GM11168 (cell line): ENCODE data around the gene CTH.
"Not testable (repeated sequence)": the region's sequence is repeated elsewhere in the genome, so short reads cannot be mapped to it uniquely, and the experiment has no call there.

ENCODE experiments used
- in situ Hi-C: fragments of 300-500 bp; cut with MboI; formaldehyde crosslinking; loops from one replicate; pipeline ENCODE4 v1.12.0; 2022; ENCODE audit warnings: low sequenced_read_pairs; ENCODE audit not compliant: unreplicated experiment

CTH gene

DNA sequence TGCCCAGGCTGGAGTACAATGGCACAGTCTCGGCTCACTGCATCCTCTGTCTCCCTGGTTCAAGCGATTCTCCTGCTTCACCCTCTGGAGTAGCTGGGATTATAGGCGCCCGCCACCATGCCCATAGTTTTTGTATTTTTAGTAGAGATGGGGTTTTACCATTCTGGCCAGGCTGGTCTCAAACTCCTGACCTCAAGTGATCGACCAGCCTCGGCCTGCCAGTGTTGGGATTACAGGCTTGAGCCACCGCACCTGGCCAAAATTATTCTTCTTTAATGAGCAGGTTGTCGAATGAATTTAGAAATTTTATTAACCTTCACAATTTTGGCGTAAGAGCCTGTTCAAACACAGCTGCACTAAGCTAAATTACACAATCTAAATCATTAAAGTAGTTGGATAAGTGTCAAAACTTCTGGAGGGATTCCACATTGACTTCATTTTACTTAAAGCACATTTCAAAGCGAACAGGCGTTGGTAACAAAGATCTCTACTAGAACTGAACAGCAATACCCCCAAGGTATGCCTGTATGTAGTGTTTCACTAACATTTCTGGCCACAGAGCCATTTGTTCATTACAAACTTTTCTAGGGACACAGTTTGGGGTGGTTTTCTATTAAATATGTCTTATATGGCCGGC is 5.2 kb upstream of the CTH start:
- in situ Hi-C loops: no loop called here

DNA sequence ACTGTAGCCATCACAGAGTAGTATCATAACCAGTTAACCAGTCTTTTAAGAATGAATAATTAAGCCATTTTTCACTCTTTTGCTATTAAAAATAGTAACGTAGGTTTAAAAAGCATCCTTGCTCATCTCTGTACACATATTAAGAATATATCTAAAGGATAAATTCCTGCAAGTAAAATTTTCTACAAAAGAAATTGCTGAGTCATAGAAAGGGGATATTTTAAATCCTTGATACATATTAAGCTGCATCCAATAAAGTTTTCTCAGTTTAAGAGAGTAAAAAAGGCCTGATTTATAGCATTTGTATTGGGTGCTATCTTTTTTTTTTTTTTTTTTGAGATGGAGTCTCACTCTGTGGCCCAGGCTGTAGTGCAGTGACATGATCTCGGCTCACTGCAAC is 1.9 kb upstream of the CTH start:
- in situ Hi-C loops: no loop called here

DNA sequence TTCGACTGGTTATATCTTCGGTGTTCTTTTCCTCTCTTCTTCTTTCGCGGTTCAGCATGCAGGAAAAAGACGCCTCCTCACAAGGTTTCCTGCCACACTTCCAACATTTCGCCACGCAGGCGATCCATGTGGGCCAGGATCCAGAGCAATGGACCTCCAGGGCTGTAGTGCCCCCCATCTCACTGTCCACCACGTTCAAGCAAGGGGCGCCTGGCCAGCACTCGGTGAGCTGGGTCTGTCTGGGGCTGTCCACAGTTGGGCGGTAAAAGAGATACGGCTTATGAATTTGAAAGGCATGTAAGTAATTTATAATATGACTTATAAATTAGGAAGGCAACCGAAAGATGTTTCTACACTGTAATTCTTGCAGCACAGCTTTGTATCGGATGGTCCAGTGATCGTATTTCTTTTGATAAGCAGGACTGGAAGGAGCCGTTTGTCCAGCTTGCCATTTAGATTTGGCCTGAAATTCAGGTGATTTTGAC is 334 bp downstream of the CTH start:
- in situ Hi-C loops: loop anchor here (5.0 kb wide), 1 partner anchor 59 kb away; the partner anchor contains the start of gene ANKRD13C

GRCh38 chr1:70415882-70416281 is 4.8 kb downstream of the CTH start:
- in situ Hi-C loops: no loop called here

DNA sequence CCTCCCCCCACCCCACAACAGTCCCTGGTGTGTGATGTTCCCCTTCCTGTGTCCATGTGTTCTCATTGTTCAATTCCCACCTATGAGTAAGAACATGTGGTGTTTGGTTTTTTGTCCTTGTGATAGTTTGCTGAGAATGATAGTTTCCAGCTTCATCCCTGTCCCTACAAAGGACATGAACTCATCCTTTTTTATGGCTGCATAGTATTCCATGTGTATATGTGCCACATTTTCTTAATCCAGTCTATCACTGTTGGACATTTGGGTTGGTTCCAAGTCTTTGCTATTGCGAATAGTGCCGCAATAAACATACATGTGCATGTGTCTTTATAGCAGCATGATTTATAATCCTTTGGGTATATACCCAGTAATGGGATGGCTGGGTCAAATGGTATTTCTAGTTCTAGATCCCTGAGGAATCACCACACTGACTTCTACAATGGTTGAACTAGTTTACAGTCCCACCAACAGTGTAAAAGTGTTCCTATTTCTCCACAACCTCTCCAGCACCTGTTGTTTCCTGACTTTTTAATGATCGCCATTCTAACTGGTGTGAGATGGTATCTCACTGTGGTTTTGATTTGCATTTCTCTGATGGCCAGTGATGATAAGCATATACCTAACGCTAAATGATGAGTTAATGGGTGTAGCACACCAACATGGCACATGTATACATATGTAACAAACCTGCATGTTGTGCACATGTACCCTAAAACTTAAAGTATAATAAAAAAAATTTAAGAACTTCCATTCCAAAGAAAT is 8.1 kb downstream of the CTH start:
- in situ Hi-C loops: not testable (repeated sequence)

- in situ Hi-C loops: no loop called here
These were observed 9.3 kb downstream of the CTH start for GRCh38 chr1:70420320-70420719.

DNA sequence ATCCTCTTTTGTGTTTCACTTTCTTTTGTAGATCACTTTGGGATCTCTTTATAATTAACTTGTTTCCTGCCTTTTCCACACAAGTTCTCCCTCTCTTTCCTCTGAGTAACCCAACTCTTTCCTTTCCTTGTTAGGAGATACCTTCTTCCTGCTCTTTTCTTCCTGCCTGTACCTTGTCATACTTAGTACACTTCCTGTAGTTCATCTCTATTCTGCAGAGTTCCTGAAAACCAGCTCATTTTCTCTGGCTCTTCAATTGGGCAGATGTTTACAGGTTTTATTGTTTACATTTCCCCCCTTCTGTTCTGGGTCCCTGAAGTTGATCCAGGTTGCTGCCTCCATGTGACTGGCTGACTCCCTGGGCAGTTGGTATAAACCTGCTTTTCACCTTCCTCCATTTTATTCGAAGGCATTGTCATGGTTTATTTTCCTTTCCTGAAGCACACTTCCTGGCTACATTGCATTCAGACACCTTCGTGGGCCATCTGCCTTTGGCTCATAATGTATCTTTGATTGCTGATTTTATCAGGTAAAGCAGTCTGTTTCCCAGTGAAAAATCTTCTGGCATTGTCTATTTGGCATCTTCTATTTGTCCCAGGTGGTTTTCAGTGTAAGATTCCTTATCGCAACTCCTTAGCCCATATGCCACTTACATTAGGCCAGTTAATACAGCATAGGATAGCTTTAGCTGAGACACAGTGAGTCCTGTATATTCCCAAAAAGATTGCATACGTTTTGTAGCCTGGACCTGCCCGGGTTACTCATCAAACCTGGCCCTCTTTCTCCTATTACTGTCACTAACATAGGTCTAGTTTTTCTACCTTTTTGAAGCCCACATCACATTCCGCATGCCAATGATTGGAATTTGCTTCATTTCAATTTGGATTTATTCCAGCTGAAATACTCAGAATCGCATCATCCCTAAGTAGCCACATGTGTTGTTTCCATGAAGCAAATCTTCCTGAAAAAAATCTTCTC is 15.4 kb downstream of the CTH start:
- in situ Hi-C loops: no loop called here

DNA sequence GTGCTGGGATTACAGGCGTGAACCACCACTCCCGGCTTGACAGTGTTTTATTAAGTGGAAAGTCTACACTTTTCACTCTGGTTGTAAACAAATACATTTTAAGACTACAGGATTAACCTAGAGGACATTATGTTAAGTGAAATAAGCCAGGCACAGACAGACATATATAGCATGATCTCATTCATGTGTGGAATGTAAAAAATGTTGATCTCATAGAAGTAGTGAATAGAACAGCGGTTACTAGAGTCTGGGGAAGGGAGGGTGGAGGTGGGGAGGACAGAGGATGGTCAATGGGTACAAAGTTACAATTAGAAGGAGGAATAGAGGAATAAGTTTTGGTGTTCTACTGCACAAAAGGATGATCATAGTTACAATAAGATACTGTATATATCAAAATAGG is 16.9 kb downstream of the CTH start:
- in situ Hi-C loops: no loop called here

DNA sequence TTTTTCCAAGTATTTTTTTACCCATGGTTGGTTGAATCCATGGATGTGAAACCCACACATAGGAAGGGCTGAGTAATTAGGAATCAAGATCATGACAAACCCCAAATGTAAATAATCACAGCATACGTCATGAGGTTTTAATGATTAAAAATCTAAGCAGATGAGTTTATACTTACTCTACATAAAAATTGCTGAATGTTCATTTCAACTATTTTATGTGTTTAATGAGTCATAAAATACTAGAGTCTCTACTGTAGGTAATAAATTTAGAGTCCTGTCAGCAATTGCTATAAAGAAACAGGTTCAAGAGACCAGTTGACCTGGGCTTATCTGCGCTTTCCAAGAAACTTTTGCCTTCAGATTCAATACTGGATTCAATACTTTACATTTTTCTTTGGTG is 18.2 kb downstream of the CTH start:
- in situ Hi-C loops: no loop called here

DNA sequence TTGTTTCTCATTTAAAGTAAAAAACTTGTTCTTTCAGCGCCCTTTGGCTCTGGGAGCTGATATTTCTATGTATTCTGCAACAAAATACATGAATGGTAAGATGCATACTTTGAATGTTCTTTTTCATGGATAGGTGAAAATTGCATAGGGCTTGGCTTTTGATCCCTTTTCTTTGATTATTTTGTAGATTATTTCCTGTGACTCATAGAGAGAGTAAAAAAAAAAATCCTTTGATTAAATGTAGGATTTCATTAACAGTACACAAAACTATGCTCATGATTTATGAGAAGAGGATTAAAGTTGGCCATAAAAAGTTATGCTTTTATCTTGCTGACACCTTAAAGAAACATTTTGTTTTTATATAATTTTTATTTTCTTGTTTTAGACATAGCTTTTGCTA is 18.7 kb downstream of the CTH start:
- in situ Hi-C loops: no loop called here

GRCh38 chr1:70431317-70431716 is 20.2 kb downstream of the CTH start:
- in situ Hi-C loops: no loop called here

DNA sequence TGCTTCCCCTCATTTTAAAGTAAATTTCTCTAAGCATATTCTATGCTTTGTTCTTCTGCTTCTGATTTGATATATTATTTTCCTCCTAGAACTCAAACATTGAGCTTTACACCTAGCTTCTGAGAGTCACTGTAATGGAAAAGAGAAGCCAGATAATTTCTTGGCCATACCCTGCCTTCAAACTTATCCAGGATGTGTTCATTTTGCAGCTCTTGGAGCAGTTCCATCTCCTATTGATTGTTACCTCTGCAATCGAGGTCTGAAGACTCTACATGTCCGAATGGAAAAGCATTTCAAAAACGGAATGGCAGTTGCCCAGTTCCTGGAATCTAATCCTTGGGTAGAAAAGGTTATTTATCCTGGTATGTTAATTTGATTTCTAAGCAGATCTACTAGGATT is 20.8 kb downstream of the CTH start:
- in situ Hi-C loops: no loop called here

DNA sequence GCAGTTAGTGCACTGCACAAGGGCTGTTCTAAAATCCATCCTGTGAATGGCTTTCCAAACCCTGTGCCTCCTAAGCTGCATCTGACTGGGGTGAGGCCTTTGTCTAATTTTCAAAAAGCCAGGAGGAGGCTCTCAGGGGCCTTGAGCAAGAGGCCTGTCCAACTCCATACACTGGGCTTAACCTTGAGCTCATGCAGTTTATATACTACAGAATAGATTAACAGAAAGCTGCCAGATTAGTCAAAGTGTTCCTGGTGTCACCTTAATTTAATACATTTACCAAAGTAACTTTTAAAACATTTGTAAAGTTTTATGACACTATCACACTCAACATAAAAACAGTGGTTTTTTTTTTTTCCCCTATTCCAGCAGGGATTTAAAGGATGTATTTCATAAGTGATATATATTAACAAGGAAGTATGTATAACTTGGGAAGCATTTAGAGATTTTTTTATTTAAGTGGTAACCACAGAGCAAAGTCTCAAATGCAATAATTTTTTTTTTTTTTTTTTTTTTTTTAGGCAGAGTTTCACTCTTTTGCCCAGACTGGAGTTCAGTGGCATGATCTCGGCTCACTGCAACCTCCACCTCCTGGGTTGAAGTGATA is 23.3 kb downstream of the CTH start:
- in situ Hi-C loops: no loop called here

DNA sequence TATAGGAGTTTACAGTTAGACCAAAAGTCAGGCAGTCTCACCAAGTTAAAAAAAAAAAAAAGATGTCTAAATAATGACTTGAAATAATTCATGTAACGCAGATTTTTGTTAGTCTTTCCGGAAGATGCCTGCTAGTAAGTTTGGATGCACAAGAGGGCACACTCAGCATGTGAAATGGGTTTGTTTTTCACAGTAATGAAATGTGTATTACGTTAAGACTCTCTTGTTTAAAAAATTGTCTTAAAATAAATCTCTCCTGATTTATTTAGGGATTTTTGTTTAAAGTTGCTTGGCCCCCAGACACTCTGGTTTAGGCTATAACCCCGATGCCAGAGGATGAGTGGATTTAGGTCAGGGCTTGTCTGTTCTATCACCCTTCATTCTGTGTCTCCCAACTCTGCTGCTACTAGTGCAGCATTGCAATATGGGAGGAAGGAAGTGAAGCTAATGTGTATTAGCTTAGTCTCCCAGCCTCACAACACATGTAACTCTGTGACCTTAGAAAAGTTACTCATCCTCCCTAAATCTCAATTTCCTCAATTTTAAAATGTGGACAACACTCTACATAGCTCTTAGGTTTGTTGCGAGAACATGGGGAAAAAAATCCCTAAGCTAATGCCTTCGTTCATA is 25.7 kb downstream of the CTH start:
- in situ Hi-C loops: no loop called here

DNA sequence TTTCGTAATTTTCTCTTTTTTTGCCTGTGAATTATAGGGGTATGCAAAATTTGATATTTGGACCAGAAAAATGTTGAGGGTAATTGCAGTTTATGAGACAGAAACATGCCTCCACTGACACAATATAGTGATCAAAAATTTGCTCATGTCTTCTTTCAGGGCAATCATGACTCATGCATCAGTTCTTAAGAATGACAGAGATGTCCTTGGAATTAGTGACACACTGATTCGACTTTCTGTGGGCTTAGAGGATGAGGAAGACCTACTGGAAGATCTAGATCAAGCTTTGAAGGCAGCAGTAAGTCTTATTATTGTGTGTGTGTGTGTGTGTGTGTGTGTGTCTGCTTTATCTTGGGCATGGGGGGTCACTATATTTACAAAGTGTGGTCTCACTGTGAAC is 27.5 kb downstream of the CTH start:
- in situ Hi-C loops: no loop called here

GRCh38 chr1:70440642-70441391 is 29.7 kb downstream of the CTH start:
- in situ Hi-C loops: no loop called here

DNA sequence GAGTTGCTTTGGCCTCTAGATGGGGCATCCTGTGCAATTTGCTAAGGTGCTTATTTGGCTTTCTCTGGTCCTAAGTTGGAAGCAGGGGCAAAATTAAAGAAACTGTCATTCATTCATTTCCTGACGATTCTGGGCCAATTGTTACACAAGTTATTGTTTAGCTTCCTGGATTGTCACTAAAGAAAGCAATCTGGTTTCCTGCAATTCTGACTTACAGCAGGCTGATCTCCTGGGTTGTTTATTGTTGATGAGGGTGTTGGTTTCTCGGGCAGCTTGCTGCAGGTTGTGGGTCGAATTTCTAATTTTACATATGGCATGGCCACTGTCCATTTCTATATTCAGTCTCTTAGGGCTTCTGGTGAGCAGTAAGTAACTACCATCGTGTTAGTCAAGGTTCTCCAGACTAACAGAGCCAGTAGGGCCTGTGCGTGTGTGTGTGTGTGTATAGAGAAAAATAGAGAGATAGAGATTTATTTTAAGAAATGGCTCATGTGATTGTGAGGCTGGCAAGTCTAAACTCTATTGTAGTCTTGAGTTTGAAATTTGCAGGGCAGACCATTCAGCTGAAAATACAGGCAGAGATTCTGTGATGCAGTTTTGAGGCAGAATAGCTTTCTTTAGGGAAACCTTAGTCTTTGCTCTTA is 30.4 kb downstream of the CTH start:
- in situ Hi-C loops: no loop called here

DNA sequence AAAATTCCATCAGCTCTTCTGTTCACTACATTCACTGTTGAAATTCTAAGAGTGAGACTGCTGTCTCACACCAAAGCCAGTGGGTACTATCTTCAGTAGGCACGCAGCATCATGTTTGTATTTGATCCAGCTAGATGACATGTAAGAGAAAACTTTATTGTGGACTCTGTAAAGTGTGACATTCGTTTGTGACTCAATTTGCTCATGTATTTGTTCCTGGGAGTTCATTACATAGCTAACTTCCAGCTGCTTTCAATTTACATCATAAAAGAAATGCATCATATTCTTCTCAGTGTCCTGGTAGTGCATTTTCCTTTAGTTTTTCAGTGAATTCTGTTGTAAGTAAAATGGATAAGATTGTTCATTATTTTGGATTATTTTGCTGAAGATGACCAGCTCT is 31.4 kb downstream of the CTH start:
- in situ Hi-C loops: no loop called here

GRCh38 chr1:70443739-70444138 is 32.7 kb downstream of the CTH start:
- in situ Hi-C loops: no loop called here
